HepG2 (cell line): ENCODE measurements around the gene ATXN2. TPM values are rescaled to one million over a fixed set of nuclear protein-coding genes. Genes with fewer than 3 reads are reported as not detected.

Experiments used
- ASH2L ChIP-seq: fragments of 300-600, 200-600 bp; sonication (generic); IDR thresholded peaks from 2 replicates; pipeline ENCODE4 v1.7.0; 2017; ENCODE audit warnings: low read depth, mild to moderate bottlenecking, moderate library complexity, mixed read lengths, low read length; ENCODE audit not compliant: insufficient read length
- CHCHD3 ChIP-seq: sonication (generic); formaldehyde crosslinking; IDR thresholded peaks from 2 replicates; pipeline ENCODE4 v1.8.0; 2022; ENCODE audit warnings: mild to moderate bottlenecking, missing genetic modification reagents, moderate library complexity
- HNF1B ChIP-seq: sonication (generic); formaldehyde crosslinking; IDR thresholded peaks from 2 replicates; pipeline ENCODE4 v1.5.1; 2020; ENCODE audit warnings: mild to moderate bottlenecking, moderate library complexity, missing genetic modification reagents
- HNRNPK ChIP-seq: fragments of 200-400 bp; formaldehyde crosslinking; IDR thresholded peaks from 2 replicates; pipeline ENCODE4 v1.6.1; 2018; ENCODE audit warnings: low read length, low read depth, moderate library complexity, mild to moderate bottlenecking; ENCODE audit not compliant: poor library complexity, severe bottlenecking
- KDM4B ChIP-seq: sonication (generic); formaldehyde crosslinking; IDR thresholded peaks from 2 replicates; pipeline ENCODE4 v1.4.0; 2020; ENCODE audit warnings: missing genetic modification reagents
- NFYC ChIP-seq: IDR thresholded peaks from 2 replicates; pipeline ENCODE4 v1.6.1; 2016; ENCODE audit warnings: missing genetic modification reagents, missing compliant biosample characterization
- PAXIP1 ChIP-seq: sonication (generic); formaldehyde crosslinking; conservative IDR thresholded peaks from 2 replicates; pipeline ENCODE4 v1.4.0; 2020; ENCODE audit warnings: mild to moderate bottlenecking, missing genetic modification reagents, moderate library complexity
- PRPF4 ChIP-seq: fragments of 200-400 bp; formaldehyde crosslinking; IDR thresholded peaks from 2 replicates; pipeline ENCODE4 v1.6.1; 2016; ENCODE audit warnings: low read length, low read depth; ENCODE audit not compliant: poor library complexity, severe bottlenecking
- REL ChIP-seq: sonication (generic); formaldehyde crosslinking; conservative IDR thresholded peaks from 2 replicates; pipeline ENCODE4 v1.8.0; 2022; ENCODE audit warnings: mild to moderate bottlenecking, missing genetic modification reagents, moderate library complexity
- SIX1 ChIP-seq: sonication (generic); formaldehyde crosslinking; IDR thresholded peaks from 2 replicates; pipeline ENCODE4 v1.4.0; 2020; ENCODE audit warnings: missing genetic modification reagents, borderline replicate concordance
- SKI ChIP-seq: fragments of 450-650 bp; IDR thresholded peaks from one replicate; pipeline ENCODE4 v1.6.1; 2018; ENCODE audit warnings: mild to moderate bottlenecking; ENCODE audit not compliant: partially characterized antibody
- SSRP1 ChIP-seq: IDR thresholded peaks from 2 replicates; pipeline ENCODE4 v1.6.1; 2016; ENCODE audit warnings: control low read depth
- ZNF207 ChIP-seq: fragments of 450-650 bp; IDR thresholded peaks from 2 replicates; pipeline ENCODE4 v1.6.1; 2016; ENCODE audit warnings: antibody characterized with exemption, borderline replicate concordance
- ZNF589 ChIP-seq: sonication (generic); formaldehyde crosslinking; conservative IDR thresholded peaks from 2 replicates; pipeline ENCODE4 v1.8.0; 2022; ENCODE audit warnings: mild to moderate bottlenecking, moderate library complexity, missing genetic modification reagents
- ZNF598 ChIP-seq: sonication (generic); formaldehyde crosslinking; IDR thresholded peaks from 2 replicates; pipeline ENCODE4 v1.5.1; 2020; ENCODE audit warnings: mild to moderate bottlenecking, missing genetic modification reagents, borderline replicate concordance
- ZNF672 ChIP-seq: sonication (generic); formaldehyde crosslinking; IDR thresholded peaks from 2 replicates; pipeline ENCODE4 v1.8.1; 2022; ENCODE audit warnings: missing genetic modification reagents
- ZNF691 ChIP-seq: sonication (generic); formaldehyde crosslinking; IDR thresholded peaks from 2 replicates; pipeline ENCODE4 v1.4.0; 2020; ENCODE audit warnings: missing genetic modification reagents, low read depth, mild to moderate bottlenecking, borderline replicate concordance
- ZNF704 ChIP-seq: sonication (generic); formaldehyde crosslinking; IDR thresholded peaks from 2 replicates; pipeline ENCODE4 v1.8.1; 2023; ENCODE audit warnings: mild to moderate bottlenecking, inconsistent platforms, moderate library complexity, missing genetic modification reagents, borderline replicate concordance
- ZSCAN9 ChIP-seq: IDR thresholded peaks from 2 replicates; pipeline ENCODE4 v1.6.1; 2016; ENCODE audit warnings: borderline replicate concordance
- polyA plus RNA-seq, 8 experiments: library from polyadenylated mRNA; depleted of rRNA in 3 of 8; stranded (reverse) in 7 of 8; unstranded in 1 of 8; fragments of >200 nt; fragmentation: Illumina TruSeq in 4 of 8; extraction: Trizol in 4 of 8; gene quantifications; 2 replicates each; pipeline versions ENCODE4 v1.2.1 to v1.2.3, GENCODE V29; 2011 to 2016; ENCODE audit warnings: low read depth in 4 of 8, missing spikeins in 1 of 8, mixed read lengths in 1 of 8; ENCODE audit not compliant: insufficient read depth in 1 of 8
- total RNA-seq, 5 experiments: library from RNA; depleted of rRNA; stranded (reverse); fragments of >200 nt; fragmentation: Illumina TruSeq; extraction: Trizol; gene quantifications; 2 replicates each; pipeline ENCODE4 v1.2.3, GENCODE V29; 2016; ENCODE audit warnings: low read depth in 1 of 5

Gene ATXN2
- total and polyA plus RNA-seq, 2 of the 13 experiments (the other 11 are each of a cell fraction or from before 2014, with no cell fraction given): 18.1 to 27.1 TPM

- TF ChIP-seq ZNF691 (CRISPR knock-in tag): peak; percentile 78; the same call in 1 of the 2 replicates
- no peak for TF ChIP-seq REL (CRISPR knock-in tag)
- TF ChIP-seq SSRP1 (CRISPR knock-in tag): 0 out of 2 replicates have a peak, but pooled peaks have one; percentile 29
- no peak for TF ChIP-seq ZSCAN9
- TF ChIP-seq ZNF598: 0 out of 2 replicates have a peak, but pooled peaks have one; percentile 40
- TF ChIP-seq ASH2L: peak; percentile 69
- TF ChIP-seq ZNF672 (CRISPR knock-in tag): no peak
- TF ChIP-seq PAXIP1 (CRISPR knock-in tag): no peak
- no peak for TF ChIP-seq HNRNPK
- TF ChIP-seq HNF1B (CRISPR knock-in tag): no peak
- TF ChIP-seq SIX1 (CRISPR knock-in tag): no peak
- TF ChIP-seq ZNF207: no peak
- no peak; the same call in 1 of the 2 replicates for TF ChIP-seq ZNF704
- TF ChIP-seq ZNF589: 0 out of 2 replicates have a peak, but pooled peaks have one; percentile 34
- no peak for TF ChIP-seq CHCHD3 (CRISPR knock-in tag)
- no peak for TF ChIP-seq KDM4B (CRISPR knock-in tag)
- TF ChIP-seq PRPF4: no peak
- no peak for TF ChIP-seq NFYC
- peak; percentile 73 for TF ChIP-seq SKI
Measured at GRCh38 chr12:111599453-111600204, 514 bp upstream of the ATXN2 start (continued).
